GM23248 (cell line): ENCODE data around the gene ZFAND3.

Experiments
- EZH2 ChIP-seq: fragments of 200-600 bp; sonication (generic); IDR thresholded peaks from 2 replicates; pipeline ENCODE4 v1.6.1; 2018; ENCODE audit warnings: antibody characterized with exemption, mild to moderate bottlenecking; ENCODE audit not compliant: insufficient read depth, poor library complexity, severe bottlenecking
- EZH2phosphoT487 ChIP-seq: fragments of 200-600 bp; sonication (generic); IDR thresholded peaks from 2 replicates; pipeline ENCODE4 v1.6.1; 2018; ENCODE audit warnings: antibody characterized with exemption, moderate library complexity, mild to moderate bottlenecking, low read depth; ENCODE audit not compliant: insufficient read depth

DNA sequence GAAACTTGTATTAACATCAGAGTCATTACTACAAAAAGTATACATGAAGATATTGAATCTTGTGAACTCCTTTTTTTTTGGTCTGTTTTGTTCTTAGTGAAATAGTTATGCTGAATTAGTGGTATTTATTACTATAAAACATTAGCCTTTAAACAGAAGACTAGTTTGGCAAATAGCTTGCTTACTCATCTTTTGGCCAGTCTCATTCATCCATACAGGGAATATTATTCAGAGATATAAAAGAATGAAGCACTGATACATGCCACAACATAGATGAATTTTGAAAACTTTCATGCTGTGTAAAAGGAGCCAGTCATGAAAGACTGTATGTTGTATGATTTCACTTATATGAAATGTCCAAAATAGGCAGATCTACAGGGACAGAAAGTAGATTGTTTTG, 205.9 kb downstream of the ZFAND3 start:
- TF ChIP-seq EZH2phosphoT487, result no peak
- no peak for TF ChIP-seq EZH2
